ENCODE data around the gene WNT4. TPM values are rescaled to one million over a fixed set of nuclear protein-coding genes. Genes with fewer than 3 reads are reported as not detected.

WNT4 gene
- total and polyA plus RNA-seq, 8 donors = 0.69 to 17.6 (median 4.0) TPM

GRCh38 chr1:22139817-22140216, 3.1 kb downstream of the WNT4 start:
- Histone ChIP-seq H3K27ac (no peak overlapping the region), H3K4me3 (no peak overlapping the region), H3K36me3 (no peaks in the 10 kb centered on the region), H3K9me3 (no peaks in the 10 kb centered on the region), H3K27me3 (no peaks in the 10 kb centered on the region), H3K4me1 (peaks cover 0 to 4% (median 0%) of the 10 kb centered on the region in 3 donors)
- 92 to 96% methylated on average over 12 of the region's 12 CpGs for WGBS, 2 donors
- intact Hi-C loops (cut with DNase I) = loop anchor here in 2 of 3 donors (10.0 kb wide), 3 partner anchors 265 to 505 kb away; partner anchors contain the start of gene C1QC (in 2 of the 2)
- no peak for TF ChIP-seq CTCF (IDR thresholded peaks at IDR 0.05)
- no peak for FAIRE-seq
- ATAC-seq = no peak
- DNase-seq = no peak

- no peak for FAIRE-seq
- Histone ChIP-seq H3K27ac (no peak overlapping the region), H3K9me3 (no peaks in the 10 kb centered on the region), H3K4me1 (peaks cover 0 to 4% (median 0%) of the 10 kb centered on the region in 3 donors), H3K27me3 (no peaks in the 10 kb centered on the region), H3K36me3 (no peaks in the 10 kb centered on the region), H3K4me3 (no peak overlapping the region)
- TF ChIP-seq CTCF (IDR thresholded peaks at IDR 0.05) = no peak
- ATAC-seq = no peak
- DNase-seq = no peak
- WGBS, 2 donors = 75 to 83% methylated on average over 15 of the region's 15 CpGs
- intact Hi-C loops (cut with DNase I) = loop anchor here in 2 of 3 donors (10.0 kb wide), 3 partner anchors 266 to 506 kb away; partner anchors contain the start of gene C1QC (in 2 of the 2)
Observed at GRCh38 chr1:22139066-22139594, 3.8 kb downstream of the WNT4 start.

- Histone ChIP-seq H3K36me3 (no peaks in the 10 kb centered on the region), H3K4me3 (no peak overlapping the region), H3K27me3 (no peaks in the 10 kb centered on the region), H3K9me3 (no peaks in the 10 kb centered on the region), H3K27ac (no peak overlapping the region), H3K4me1 (peaks cover 0 to 4% (median 0%) of the 10 kb centered on the region in 3 donors)
- FAIRE-seq (no peak), DNase-seq (no peak), ATAC-seq (no peak)
- 82 to 84% methylated on average over 16 of the region's 16 CpGs for WGBS, 2 donors
- TF ChIP-seq CTCF (IDR thresholded peaks at IDR 0.05) = no peak
- intact Hi-C loops (cut with DNase I) = loop anchor here in 2 of 3 donors (10.0 kb wide), 3 partner anchors 268 to 508 kb away; partner anchors contain the start of gene C1QC (in 2 of the 2)
Observed at GRCh38 chr1:22137004-22137720, 5.7 kb downstream of the WNT4 start.

- H3K27ac ChIP-seq = no peak overlapping the region
- no peaks in the 10 kb centered on the region for H3K36me3 ChIP-seq
- H3K4me3 ChIP-seq = no peak overlapping the region
- ATAC-seq = no peak
- TF ChIP-seq CTCF (IDR thresholded peaks at IDR 0.05) = no peak
- intact Hi-C loops (cut with DNase I) = loop anchor here in 2 of 3 donors (10.0 kb wide), 3 partner anchors 271 to 511 kb away; partner anchors contain the start of gene C1QC (in 2 of the 2)
- H3K9me3 ChIP-seq = no peaks in the 10 kb centered on the region
- H3K4me1 ChIP-seq = no peaks in the 10 kb centered on the region
- no peak for DNase-seq
- WGBS, 2 donors = 74 to 78% methylated on average over 15 of the region's 15 CpGs
- no peak for FAIRE-seq
- H3K27me3 ChIP-seq = no peaks in the 10 kb centered on the region
Observed at GRCh38 chr1:22133931-22134324, 9.0 kb downstream of the WNT4 start.
